Measurements from ENCODE around the gene DIAPH2. TPM values are rescaled to one million over a fixed set of nuclear protein-coding genes. Genes with fewer than 3 reads are reported as not detected.

The DIAPH2 gene
- polyA plus RNA-seq, 3 donors: 6.9 to 7.0 (median 6.9) TPM

- no peak for DNase-seq
Measured at GRCh38 chrX:97479106-97479890, 794.7 kb downstream of the DIAPH2 start.

GRCh38 chrX:97481228-97481627, 796.6 kb downstream of the DIAPH2 start:
- no peak for DNase-seq

- no peak for DNase-seq
Measured at GRCh38 chrX:97482666-97483300, 798.1 kb downstream of the DIAPH2 start.

GRCh38 chrX:97490656-97491055, 806.0 kb downstream of the DIAPH2 start:
- DNase-seq: no peak

GRCh38 chrX:97494756-97495372, 810.2 kb downstream of the DIAPH2 start:
- no peak for DNase-seq

- no peak for DNase-seq
Measured at GRCh38 chrX:97498093-97498492, 813.5 kb downstream of the DIAPH2 start.

- DNase-seq: no peak
Measured at GRCh38 chrX:97504431-97504830, 819.8 kb downstream of the DIAPH2 start.

- DNase-seq: no peak
Measured at GRCh38 chrX:97517763-97518162, 833.1 kb downstream of the DIAPH2 start.

GRCh38 chrX:97522307-97522706, 837.7 kb downstream of the DIAPH2 start:
- no peak for DNase-seq

GRCh38 chrX:97524340-97524739, 839.7 kb downstream of the DIAPH2 start:
- no peak for DNase-seq

GRCh38 chrX:97524997-97525396, 840.4 kb downstream of the DIAPH2 start:
- no peak for DNase-seq

- DNase-seq: no peak
Measured at GRCh38 chrX:97525981-97526380, 841.3 kb downstream of the DIAPH2 start.

- DNase-seq: no peak
Measured at GRCh38 chrX:97527725-97528124, 843.1 kb downstream of the DIAPH2 start.

- no peak for DNase-seq
Measured at GRCh38 chrX:97529536-97530200, 845.0 kb downstream of the DIAPH2 start.

GRCh38 chrX:97531825-97532224, 847.2 kb downstream of the DIAPH2 start:
- DNase-seq: no peak

- DNase-seq: no peak
Measured at GRCh38 chrX:97538745-97539144, 854.1 kb downstream of the DIAPH2 start.

GRCh38 chrX:97539970-97540519, 855.4 kb downstream of the DIAPH2 start:
- DNase-seq: no peak

GRCh38 chrX:97547877-97548578, 863.4 kb downstream of the DIAPH2 start:
- no peak for DNase-seq

- DNase-seq: no peak
Measured at GRCh38 chrX:97551821-97552220, 867.2 kb downstream of the DIAPH2 start.

GRCh38 chrX:97553833-97554232, 869.2 kb downstream of the DIAPH2 start:
- no peak for DNase-seq

GRCh38 chrX:97556359-97556758, 871.7 kb downstream of the DIAPH2 start:
- no peak for DNase-seq
